GM19239 (cell line): ENCODE data around the gene EEA1.
"Not testable (repeated sequence)": the region's sequence is repeated elsewhere in the genome, so short reads cannot be mapped to it uniquely, and the experiment has no call there.

ENCODE experiments used
- DNase-seq: peaks from one replicate; pipeline ENCODE4 v3.0.0; 2011; ENCODE audit warnings: low spot score; ENCODE audit not compliant: insufficient read length
- FAIRE-seq: peaks from 2 replicates; lab custom pipeline; 2011; peaks lifted over from hg19 to GRCh38; lab: Jason Lieb, UNC

Gene EEA1

DNA sequence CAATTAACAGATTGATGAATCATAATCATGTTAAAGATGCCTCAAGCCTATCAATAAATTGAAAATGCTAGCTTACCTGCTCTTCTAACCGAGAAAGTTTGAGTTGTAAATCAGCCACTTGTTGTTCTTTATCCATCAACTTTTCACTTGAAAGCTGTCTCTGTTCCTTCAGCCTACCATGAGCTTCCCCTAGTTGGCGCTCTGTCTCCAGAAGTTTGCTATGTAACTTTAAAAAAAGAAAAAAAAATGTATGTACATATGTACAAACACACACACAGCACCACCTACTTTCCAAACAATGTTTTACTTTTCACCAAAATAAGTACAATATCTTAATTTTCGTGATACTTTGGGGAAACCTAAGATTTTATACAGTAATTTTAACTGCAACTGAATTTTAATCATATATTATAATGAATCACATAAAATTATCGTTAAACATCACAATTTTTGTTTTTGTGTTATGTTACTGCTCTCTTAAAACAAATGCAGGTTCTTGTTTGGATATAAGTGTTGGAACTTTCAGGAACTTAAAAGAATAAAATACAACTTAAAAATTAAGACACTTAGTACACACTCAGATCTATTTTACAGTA lies 101.2 kb downstream of the EEA1 start:
- peak; percentile 85 for FAIRE-seq
- DNase-seq: peak; percentile 9

- FAIRE-seq (peak; percentile 26), DNase-seq (no peak)
Measured at GRCh38 chr12:92821142-92821541, 108.0 kb downstream of the EEA1 start.

DNA sequence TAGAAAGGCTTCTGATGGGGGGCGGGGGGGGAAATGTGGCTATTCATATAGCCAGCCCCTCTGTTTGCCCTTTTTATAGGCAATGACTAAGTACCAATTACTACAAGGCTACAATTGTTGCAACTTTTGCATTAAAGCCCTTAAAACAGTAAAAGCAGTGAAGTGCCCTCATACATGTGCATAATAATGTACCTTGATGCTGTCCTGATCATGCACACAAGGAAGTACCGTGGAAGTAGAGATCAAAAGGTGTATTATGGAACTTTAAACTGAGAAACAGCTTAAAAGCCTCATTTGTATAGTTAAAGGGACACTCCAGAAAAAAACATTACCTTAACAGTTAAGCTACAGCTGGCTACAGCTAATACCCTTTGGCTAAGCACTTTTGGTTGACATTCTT lies 114.5 kb downstream of the EEA1 start:
- DNase-seq: no peak
- peak; percentile 28 for FAIRE-seq

- no peak for DNase-seq
- peak; percentile 48 for FAIRE-seq
Measured at GRCh38 chr12:92810370-92810769, 118.7 kb downstream of the EEA1 start.

DNA sequence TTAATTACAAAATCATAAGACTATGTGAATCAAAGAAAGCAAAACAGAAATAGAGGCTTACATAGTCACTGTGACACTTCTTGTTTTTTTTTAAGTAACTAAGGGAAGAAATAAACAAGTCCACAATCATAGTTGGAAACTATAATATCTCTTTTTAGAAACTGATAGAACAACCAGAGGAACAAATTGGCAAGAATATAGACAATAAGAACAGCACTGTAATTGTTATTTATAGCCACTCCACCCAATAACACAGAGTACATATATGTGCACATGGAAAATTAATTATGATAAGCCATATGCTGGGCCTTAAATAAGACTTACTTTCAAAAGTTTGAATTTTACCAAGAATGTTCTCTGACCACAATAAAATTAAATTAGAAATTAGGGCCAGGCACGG lies 125.2 kb downstream of the EEA1 start:
- no peak for DNase-seq
- no peak for FAIRE-seq

- FAIRE-seq (no peak), DNase-seq (no peak)
Measured at GRCh38 chr12:92802906-92803305, 126.2 kb downstream of the EEA1 start.

DNA sequence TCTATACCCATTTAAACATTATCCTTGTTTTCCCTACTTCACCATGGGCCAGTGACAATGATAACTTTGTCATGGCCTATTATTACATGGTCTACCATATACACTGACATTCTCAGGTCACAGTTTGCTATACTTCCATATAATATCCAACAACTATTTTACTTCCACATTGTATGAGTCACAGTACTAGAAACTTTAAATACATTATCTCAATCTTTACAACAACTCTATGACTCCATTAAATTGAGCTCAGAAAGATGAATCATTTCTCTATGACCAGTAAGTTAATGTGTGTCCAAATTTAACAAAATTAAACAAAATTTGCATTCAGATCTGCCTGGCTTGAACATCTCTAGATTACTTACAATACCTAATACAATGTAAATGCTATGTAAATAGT lies 132.4 kb downstream of the EEA1 start:
- no peak for DNase-seq

GRCh38 chr12:92794814-92795213 lies 134.3 kb downstream of the EEA1 start:
- no peak for FAIRE-seq
- DNase-seq: no peak

More for the DNA sequence above, 132.4 kb downstream of the EEA1 start:
- FAIRE-seq: no peak

- FAIRE-seq, DNase-seq: not testable (repeated sequence)
Measured at GRCh38 chr12:92794356-92794755, 134.7 kb downstream of the EEA1 start.

DNA sequence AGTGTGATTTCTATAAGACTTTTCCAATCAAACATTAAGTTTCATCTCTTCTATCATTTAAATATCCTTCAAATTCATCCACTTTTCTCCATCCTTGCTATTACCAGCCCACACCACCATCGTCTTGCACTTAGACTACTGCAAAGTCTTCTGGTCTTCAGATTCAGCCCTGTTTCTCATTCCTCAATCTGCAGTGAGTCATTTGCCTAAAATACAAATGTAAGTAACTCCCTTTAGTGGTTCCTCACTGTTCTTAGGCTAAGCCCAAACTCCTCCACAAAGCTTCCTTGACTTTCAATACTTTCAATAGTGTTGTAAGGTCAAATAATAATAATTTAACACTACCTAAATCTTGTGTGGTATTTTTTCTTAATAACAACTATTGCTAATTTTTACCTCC lies 143.1 kb downstream of the EEA1 start:
- no peak for FAIRE-seq

DNA sequence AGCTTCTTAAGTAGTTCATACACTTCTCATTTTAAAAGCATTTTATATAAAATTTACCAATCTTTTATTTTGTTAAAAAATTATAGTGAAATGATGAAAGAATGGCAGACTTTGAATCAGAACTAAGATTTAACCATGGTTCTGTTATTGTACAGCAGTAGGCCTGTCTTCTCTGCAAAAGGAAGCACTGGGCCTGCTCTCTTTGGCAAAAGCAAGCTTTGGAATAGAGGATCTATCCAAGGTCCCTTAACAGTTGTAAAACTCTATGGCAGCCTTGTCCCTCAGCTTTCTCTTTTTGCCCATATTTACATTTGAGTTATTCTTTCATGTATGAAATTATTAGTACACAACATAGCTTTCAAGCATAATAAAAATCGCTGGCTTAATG lies 143.5 kb downstream of the EEA1 start:
- FAIRE-seq (peak; percentile 54), DNase-seq (no peak)

More for the DNA sequence above, 143.1 kb downstream of the EEA1 start:
- no peak for DNase-seq

DNA sequence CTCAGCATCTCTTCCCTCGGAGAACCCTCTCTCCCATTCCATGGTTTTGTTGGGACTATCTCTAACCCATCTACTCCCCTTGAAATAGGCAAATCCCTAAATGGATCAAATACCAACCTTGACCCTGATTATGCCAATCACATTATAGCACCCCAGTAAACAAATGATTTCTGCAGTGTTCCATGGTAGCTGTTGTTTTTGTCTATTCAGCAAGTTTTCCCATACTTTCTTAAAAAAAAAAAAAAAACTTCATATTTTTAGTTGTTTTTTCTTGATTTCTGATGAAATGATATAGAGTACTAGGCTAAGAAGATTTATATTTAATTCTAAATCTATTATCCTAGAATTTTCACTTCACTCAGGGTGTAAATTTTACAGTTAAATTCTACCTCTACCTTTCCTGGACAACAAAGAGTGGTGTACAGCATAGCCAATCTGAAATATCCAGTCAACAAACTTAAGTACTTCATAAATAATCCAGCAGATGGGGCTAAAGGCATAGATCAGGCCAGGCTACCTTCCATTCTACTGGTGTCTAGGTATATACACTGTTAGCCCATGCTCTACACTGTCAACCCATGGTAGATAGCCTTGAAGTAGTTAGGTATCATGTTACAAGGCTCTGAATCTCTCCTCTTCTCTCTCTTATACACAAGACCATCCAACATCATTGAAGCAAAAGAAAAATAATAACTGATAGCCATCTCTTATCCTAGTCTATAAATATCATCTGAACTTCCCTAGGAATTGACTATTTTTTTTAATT lies 144.1 kb downstream of the EEA1 start:
- peak; percentile 87 for FAIRE-seq
- DNase-seq: peak; percentile 35

GRCh38 chr12:92784356-92784755 lies 144.7 kb downstream of the EEA1 start:
- FAIRE-seq (peak; percentile 31), DNase-seq (no peak)

GRCh38 chr12:92779902-92780301 lies 149.2 kb downstream of the EEA1 start:
- DNase-seq: no peak
- peak; percentile 47 for FAIRE-seq

DNA sequence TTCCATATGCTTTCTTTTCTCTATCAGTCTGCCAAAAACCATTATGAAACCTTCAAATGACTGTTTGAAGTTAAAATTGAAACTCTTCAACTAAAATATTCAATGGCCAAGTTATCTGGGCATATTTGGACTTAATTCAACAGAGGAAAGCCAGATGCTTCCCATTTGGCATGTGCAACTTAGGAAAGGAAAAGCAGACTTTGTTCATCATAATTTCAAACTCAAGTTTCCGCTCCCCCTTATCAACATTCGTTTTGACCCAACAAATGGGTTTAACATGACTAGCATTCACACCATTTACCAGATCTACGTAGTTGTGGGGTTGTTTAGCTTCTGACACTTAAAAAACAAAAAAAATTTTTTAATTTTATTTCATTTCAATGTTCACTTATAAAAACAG lies 150.6 kb downstream of the EEA1 start:
- DNase-seq (no peak), FAIRE-seq (no peak)

DNA sequence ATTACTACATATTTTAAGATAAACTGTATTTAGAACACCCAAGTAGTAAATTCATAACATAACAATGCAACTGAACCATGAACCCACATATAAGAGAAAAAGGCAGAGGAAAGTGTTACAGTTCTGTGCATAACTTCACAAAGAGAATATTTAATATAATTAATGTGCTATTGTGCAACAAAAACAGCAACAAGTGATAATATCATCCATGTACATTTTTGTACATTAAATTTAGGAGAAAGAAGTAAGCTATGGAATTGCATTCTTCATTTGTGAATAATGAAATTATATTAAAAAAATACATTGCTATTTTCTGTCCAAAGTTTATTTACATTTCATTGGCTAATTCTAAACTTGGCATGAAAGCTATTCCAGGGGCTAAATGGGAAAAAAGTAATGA lies 153.7 kb downstream of the EEA1 start:
- DNase-seq (no peak), FAIRE-seq (no peak)

DNA sequence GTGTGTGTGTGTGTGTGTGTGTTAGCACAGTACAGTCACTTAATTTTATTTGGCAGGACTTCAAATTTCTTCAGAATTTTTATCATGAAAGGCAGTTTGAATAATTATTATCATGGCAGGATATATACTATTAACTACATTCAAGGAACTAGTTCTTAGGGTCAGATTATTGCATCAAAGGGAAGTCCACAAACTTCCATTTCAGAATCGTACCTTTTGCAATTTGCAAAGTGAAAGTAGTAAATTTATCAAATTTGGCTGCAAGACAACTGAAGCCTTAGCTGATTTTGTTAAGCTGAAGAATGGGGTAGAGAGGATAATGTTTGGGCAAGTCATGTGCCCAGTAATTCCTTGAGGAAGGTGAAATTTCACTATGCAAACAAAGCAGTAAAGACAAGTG lies 158.1 kb downstream of the EEA1 start:
- DNase-seq (no peak), FAIRE-seq (peak; percentile 49)

DNA sequence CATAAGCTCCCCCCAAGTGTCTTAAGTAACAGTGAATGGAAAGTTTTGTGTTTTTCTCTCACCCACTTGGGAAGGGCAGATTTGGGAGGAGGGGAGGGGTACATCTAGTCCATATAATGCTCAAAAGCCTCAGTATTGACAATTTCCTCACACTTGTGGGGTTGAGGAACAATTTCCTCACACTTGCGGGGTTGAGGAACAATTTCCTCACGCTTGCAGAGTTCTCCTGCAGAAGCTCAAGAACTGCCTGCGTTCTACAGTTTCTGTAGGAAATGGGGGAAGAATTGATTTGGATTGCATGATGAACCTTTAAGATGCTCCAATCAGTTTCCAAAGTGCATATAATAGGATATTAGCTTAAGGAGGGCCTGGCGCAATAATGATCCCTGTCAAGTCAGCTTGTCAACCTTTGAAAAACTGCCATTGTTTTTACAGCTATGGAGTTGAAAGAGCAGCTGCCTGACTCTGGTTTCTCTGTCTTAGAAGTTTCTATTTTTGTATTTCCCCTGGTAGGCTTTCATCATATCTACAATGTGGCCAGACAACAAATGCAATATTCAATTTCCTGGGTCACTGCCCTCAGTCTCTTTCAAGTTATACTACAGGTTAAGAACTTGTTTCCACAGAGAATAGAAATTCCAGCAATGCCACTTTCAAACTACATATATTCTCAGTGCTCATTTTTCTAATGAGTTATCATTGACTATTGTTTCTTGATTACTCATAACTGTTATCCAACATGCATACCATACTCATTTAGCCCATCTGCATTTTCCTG lies 159.8 kb downstream of the EEA1 start:
- peak; percentile 14 for DNase-seq

DNA sequence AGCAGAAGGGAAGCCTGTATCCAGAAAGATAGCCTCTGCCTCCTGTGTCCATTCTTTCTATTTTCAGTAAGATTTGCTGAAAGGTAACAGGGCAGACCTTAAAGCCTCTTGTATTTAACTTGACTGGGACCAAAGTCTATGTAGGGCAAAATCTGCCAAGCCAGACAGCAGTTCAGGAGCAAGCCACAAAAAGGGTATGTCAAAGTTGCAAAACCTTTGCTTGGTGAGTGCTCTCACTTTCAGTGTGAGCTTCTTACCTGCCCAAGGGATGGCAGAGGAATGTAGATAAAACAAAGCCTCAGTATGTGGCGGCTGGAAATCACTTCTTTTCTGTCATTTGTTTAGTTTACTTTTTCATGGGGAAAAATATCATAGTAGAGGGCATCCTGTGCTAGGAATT lies 163.2 kb downstream of the EEA1 start:
- FAIRE-seq (peak; percentile 78), DNase-seq (no peak)

More for the DNA sequence above, 159.8 kb downstream of the EEA1 start:
- peak; percentile 91 for FAIRE-seq

- no peak for FAIRE-seq
- no peak for DNase-seq
Measured at GRCh38 chr12:92764831-92765230, 164.3 kb downstream of the EEA1 start.

- DNase-seq (no peak), FAIRE-seq (no peak)
Measured at GRCh38 chr12:92762773-92763172, 166.3 kb downstream of the EEA1 start.
